Activated naive CD4-positive, alpha-beta T cell treated with anti-CD3 and anti-CD28 coated beads for 36 hours (primary cell): Measurements from ENCODE around the gene P2RY12. TPM values are rescaled to one million over a fixed set of nuclear protein-coding genes. Genes with fewer than 3 reads are reported as not detected.
A peak's percentile ranks its signal among the peaks of the same experiment; 100 is the strongest.

Experiments used
- CTCF ChIA-PET: fragments of 350-600 bp; sonication (Branson Sonifier 250); formaldehyde crosslinking; loops from one replicate; lab custom pipeline; 2021; ENCODE audit warnings: antibody characterized with exemption; lab: Charles Lee
- DNase-seq: peaks from one replicate; pipeline ENCODE4 v3.0.0-alpha.2; 2020
- H3K27ac Mint-ChIP-seq: one replicate; pipeline ENCODE4 v1.8.0; 2021; ENCODE audit warnings: mild to moderate bottlenecking, mixed read lengths
- H3K27me3 Mint-ChIP-seq: one replicate; pipeline ENCODE4 v1.8.0; 2021; ENCODE audit warnings: low read depth, mixed read lengths
- H3K36me3 Mint-ChIP-seq: one replicate; pipeline ENCODE4 v1.8.0; 2021; ENCODE audit warnings: low read depth, mixed read lengths
- H3K4me1 Mint-ChIP-seq: one replicate; pipeline ENCODE4 v1.8.0; 2021; ENCODE audit warnings: low read depth, mixed read lengths
- H3K4me3 Mint-ChIP-seq: one replicate; pipeline ENCODE4 v1.8.0; 2021; ENCODE audit warnings: mild to moderate bottlenecking, moderate library complexity, mixed read lengths
- H3K9me3 Mint-ChIP-seq: one replicate; pipeline ENCODE4 v1.8.0; 2021; ENCODE audit warnings: mixed read lengths
- intact Hi-C: fragments of 100-400 bp; cut with micrococcal nuclease; formaldehyde crosslinking; loops from one replicate; pipeline ENCODE4 v1.15.1; 2023
- total RNA-seq, 2 experiments: library from RNA; stranded (reverse); gene quantifications; one replicate each; pipeline ENCODE4 v1.2.3, GENCODE V29; 2021

P2RY12 gene
- total RNA-seq, 2 experiments from 2014 or later, result not detected

DNA sequence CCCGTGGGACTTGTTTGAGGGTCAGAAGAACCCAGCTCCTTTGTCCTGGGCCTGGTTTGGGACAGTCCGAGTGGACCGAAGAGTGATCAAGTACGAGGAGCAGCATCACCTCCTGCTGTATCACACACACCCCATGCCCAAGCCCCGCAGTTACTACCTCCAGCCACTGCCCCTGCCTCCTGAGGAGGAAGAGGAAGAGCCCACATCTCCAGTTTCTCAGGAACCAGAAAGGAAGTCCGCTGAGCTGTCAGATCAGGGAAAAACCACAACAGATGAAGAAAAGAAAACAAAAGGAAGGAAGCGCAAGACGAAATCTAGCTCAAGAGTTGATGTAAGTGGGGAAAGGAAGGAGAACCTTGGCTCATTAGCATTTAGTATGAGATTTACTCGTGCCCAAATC, 3.3 kb upstream of the P2RY12 start:
- Mint-ChIP-seq H3K27me3 (no peaks in the 10 kb centered on the region), H3K36me3 (no peaks in the 10 kb centered on the region), H3K4me3 (no peak overlapping the region), H3K27ac (no peak overlapping the region), H3K9me3 (no peaks in the 10 kb centered on the region), H3K4me1 (peaks cover 5% of the 10 kb centered on the region)
- no peak for DNase-seq
- CTCF ChIA-PET, result no interaction called here
- intact Hi-C loops, result no loop called here

DNA sequence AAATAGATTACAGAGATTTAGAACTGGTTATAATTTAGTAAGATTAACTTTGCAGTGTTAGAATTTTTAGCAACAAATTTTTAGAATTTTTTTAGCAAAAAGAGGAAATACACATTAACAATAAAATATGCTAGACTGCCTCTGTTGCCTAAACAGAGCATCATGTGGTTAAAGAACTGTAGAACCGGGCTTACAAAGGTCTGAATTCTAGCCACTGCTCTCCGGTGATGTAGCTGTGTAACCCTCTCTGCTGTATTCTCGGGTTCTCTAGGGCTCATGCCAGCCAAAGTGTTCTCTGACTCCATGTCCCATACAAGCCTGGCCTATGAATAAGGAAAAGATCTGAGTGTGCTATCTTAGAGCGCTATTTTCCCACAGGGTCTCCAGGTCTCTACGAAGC, 2.9 kb upstream of the P2RY12 start:
- no peak for DNase-seq
- peaks cover 5% of the 10 kb centered on the region for H3K4me1 Mint-ChIP-seq
- no peaks in the 10 kb centered on the region for H3K36me3 Mint-ChIP-seq
- no peaks in the 10 kb centered on the region for H3K27me3 Mint-ChIP-seq
- H3K27ac Mint-ChIP-seq, result no peak overlapping the region
- H3K4me3 Mint-ChIP-seq, result no peak overlapping the region
- CTCF ChIA-PET, result no interaction called here
- intact Hi-C loops, result no loop called here
- H3K9me3 Mint-ChIP-seq, result no peaks in the 10 kb centered on the region

DNA sequence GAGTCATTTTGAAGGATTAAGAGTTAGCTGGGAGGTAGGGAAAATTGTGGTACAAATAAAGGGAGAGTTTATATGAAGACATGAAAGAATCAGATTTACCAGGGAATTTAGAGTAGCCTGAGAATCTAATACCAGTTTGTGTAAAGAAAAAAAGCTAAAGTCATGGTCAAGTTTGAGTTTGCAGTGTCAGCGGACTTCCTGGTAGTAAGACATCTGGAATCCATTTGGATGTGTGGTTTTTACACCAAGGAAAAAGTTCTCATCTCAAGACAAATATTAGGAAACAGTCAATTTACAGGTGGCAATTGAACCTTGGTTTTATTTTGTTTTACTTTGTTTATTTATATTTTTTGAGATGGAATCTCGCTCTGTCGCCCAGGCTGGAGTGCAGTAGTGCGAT, 1.5 kb upstream of the P2RY12 start:
- H3K36me3 Mint-ChIP-seq, result no peaks in the 10 kb centered on the region

DNA sequence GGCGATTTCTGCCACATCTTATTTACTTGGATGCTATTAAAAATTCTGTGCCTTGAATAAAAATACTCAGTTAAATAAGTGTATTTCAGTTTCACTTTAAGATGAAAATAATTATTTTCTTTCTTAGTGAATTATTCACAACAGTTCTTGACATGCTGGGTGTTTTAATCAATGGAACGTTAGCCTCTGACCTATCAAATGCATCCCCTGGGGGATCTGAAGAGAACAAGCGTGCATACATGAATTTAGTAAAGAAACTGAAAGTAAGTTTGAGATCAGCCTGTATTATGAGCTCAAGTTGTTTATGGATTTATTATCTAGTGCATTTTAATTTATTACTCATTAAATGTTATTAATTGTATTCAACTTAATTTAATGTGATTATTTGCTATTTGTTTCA, 597 bp downstream of the P2RY12 start:
- intact Hi-C loops, result no loop called here
- Mint-ChIP-seq H3K27ac (no peak overlapping the region), H3K9me3 (no peaks in the 10 kb centered on the region), H3K36me3 (no peaks in the 10 kb centered on the region), H3K4me3 (no peak overlapping the region), H3K27me3 (no peaks in the 10 kb centered on the region), H3K4me1 (peaks cover 5% of the 10 kb centered on the region)
- no peak for DNase-seq
- CTCF ChIA-PET, result no interaction called here

More for the DNA sequence above, 1.5 kb upstream of the P2RY12 start:
- intact Hi-C loops, result no loop called here
- Mint-ChIP-seq H3K9me3 (no peaks in the 10 kb centered on the region), H3K4me1 (peaks cover 5% of the 10 kb centered on the region), H3K27me3 (no peaks in the 10 kb centered on the region), H3K4me3 (no peak overlapping the region), H3K27ac (no peak overlapping the region)
- DNase-seq, result no peak
- CTCF ChIA-PET, result interaction anchor here (1.5 kb wide), 1 partner anchor 81 kb away, joined by 7 read pairs; no protein-coding TSS in a partner anchor

DNA sequence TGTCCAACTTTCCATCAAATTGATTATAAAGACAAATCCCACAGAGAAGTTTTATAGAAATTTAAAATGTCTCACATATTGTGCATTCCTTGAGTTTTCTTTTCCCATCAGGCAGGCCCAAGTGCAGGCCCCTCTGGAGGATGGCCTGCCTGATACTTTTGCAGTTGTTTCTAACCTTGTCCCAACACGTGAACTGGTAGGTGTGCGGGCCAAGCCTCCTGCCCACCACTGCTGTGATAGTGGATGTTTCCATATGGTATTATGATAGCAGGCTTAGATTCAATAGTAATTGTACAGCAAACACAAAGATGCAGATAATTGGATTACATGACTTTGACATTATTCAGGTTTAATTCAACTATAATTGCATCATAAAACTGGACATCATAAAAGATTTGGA, 1.4 kb downstream of the P2RY12 start:
- Mint-ChIP-seq H3K27ac (no peak overlapping the region), H3K9me3 (no peaks in the 10 kb centered on the region), H3K4me1 (peaks cover 5% of the 10 kb centered on the region), H3K36me3 (no peaks in the 10 kb centered on the region), H3K4me3 (no peak overlapping the region), H3K27me3 (no peaks in the 10 kb centered on the region)
- DNase-seq, result no peak
- intact Hi-C loops, result no loop called here
- CTCF ChIA-PET, result no interaction called here

DNA sequence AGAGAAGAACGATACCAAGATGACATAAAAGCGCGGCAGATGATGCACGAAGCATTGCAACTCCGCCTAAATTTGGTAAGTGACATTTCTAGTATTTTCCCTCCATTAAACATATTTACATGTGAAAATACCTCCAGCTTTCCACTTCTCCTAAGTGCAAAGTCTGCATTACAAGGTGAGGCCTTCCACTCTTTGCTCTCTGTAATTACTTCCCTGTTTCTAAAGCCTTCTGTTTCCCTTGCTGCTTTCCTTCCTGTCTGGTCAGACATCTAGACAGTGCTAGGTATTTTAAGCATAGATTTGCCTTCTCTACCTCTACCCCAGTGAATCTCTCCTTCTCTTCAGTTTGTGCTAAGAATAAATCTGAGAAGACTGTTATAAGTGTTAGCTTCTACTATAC, 1.9 kb downstream of the P2RY12 start:
- H3K27me3 Mint-ChIP-seq, result no peaks in the 10 kb centered on the region
- no peaks in the 10 kb centered on the region for H3K36me3 Mint-ChIP-seq
- H3K27ac Mint-ChIP-seq, result no peak overlapping the region
- no peak for DNase-seq
- CTCF ChIA-PET, result no interaction called here
- H3K4me3 Mint-ChIP-seq, result no peak overlapping the region
- peaks cover 5% of the 10 kb centered on the region for H3K4me1 Mint-ChIP-seq
- H3K9me3 Mint-ChIP-seq, result no peaks in the 10 kb centered on the region
- intact Hi-C loops, result no loop called here

- Mint-ChIP-seq H3K9me3 (no peaks in the 10 kb centered on the region), H3K4me1 (no peaks in the 10 kb centered on the region), H3K27me3 (no peaks in the 10 kb centered on the region), H3K4me3 (no peak overlapping the region), H3K36me3 (no peaks in the 10 kb centered on the region), H3K27ac (no peak overlapping the region)
- DNase-seq, result peak; percentile 24
- intact Hi-C loops, result no loop called here
- CTCF ChIA-PET, result interaction anchor here (1.1 to 1.2 kb wide), 2 partner anchors 18 to 35 kb away, joined by 3 read pairs; no protein-coding TSS in a partner anchor
Measured at GRCh38 chr3:151379083-151379734, 5.3 kb downstream of the P2RY12 start.

DNA sequence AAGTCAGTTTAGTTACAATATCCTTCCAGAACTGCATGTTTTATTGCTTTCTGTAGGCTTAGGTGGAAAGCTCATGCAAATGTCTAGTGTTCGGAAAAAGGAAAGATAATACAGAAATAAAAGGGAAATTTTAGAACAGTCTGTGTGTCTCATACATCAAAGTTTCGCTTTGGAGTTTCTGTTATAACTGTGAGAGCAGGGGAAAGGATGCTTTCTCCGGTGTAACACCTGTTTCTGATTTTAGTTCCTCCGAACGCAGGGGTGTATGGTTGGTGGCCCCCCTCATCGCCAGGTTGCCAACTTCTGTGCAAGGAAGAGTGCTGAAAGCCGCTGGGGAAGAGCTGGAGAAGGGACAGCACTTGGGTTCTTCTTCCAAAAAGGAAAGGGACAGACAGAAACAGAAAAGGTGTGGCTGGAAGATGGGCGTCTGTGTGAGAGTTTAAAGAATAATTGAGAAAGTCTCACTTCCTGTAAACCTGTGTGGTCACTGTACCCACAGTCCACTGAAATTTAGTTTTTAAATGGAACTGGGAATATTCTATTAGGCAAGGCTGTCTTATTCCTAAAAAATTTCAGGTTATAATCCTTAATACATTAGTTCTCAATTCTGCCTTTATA, 6.7 kb downstream of the P2RY12 start:
- Mint-ChIP-seq H3K27ac (no peak overlapping the region), H3K4me3 (no peak overlapping the region), H3K4me1 (no peaks in the 10 kb centered on the region), H3K27me3 (no peaks in the 10 kb centered on the region), H3K36me3 (no peaks in the 10 kb centered on the region), H3K9me3 (no peaks in the 10 kb centered on the region)
- DNase-seq, result no peak
- CTCF ChIA-PET, result no interaction called here
- intact Hi-C loops, result no loop called here

DNA sequence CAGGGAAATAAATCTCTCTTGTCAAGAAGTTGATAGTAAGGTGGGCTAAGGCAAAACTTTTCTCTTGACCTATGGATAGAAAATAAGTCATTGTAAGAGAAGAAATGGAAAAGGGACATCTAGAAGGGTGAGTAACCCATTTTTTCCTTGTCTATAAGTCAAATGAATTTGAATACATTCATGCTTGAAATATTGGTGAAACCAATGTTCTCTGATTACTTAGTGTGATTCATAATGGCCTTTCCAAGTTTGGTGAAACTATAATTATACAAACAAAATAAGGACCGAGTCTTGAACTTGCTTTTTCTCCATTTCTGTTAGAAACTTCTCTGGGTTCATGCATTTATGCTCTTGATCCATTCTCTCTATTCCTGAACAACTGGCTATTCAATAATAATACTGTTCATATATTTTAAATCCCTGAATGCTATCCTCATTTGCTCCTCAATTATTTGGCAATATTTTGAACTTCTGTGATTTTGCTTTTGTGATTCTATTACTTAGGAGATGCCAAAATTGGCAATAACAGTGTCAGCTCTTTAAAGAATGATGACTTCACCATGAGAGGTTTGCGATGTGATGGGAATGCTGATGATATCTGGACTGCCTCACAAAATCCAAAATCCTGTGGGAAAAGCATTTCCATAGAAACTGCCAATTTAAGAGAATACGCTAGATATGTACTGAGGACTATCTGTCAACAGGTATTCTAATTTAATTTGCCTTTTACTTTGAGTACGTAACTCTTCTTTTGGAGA, 12.3 kb downstream of the P2RY12 start:
- H3K27ac Mint-ChIP-seq, result no peak overlapping the region
- CTCF ChIA-PET, result no interaction called here
- H3K4me1 Mint-ChIP-seq, result no peaks in the 10 kb centered on the region
- H3K36me3 Mint-ChIP-seq, result no peaks in the 10 kb centered on the region
- DNase-seq, result no peak
- no peaks in the 10 kb centered on the region for H3K27me3 Mint-ChIP-seq
- no peak overlapping the region for H3K4me3 Mint-ChIP-seq
- H3K9me3 Mint-ChIP-seq, result no peaks in the 10 kb centered on the region
- intact Hi-C loops, result no loop called here

DNA sequence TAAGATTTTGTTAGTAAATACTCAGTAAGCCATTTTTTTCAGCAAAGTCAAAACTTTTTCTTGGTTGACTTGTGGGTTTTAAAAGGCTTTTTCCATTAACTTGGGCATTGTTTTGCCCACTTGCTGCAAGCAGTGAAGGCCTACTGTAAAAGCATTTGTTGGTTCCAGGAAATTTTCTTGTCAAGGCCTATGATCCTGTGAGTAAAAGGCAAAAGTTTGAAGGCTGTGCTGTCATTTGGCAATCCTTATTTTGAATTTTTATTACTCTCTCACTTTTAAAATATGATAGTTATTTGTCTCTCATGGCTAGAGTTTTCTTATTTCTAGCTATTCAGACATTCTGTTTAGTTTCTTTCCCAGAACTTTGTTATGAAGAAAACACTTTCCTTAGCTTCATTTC, 13.0 kb downstream of the P2RY12 start:
- DNase-seq, result no peak
- Mint-ChIP-seq H3K27ac (no peak overlapping the region), H3K27me3 (no peaks in the 10 kb centered on the region), H3K4me1 (no peaks in the 10 kb centered on the region), H3K4me3 (no peak overlapping the region), H3K9me3 (no peaks in the 10 kb centered on the region), H3K36me3 (no peaks in the 10 kb centered on the region)
- CTCF ChIA-PET, result no interaction called here
- intact Hi-C loops, result no loop called here

DNA sequence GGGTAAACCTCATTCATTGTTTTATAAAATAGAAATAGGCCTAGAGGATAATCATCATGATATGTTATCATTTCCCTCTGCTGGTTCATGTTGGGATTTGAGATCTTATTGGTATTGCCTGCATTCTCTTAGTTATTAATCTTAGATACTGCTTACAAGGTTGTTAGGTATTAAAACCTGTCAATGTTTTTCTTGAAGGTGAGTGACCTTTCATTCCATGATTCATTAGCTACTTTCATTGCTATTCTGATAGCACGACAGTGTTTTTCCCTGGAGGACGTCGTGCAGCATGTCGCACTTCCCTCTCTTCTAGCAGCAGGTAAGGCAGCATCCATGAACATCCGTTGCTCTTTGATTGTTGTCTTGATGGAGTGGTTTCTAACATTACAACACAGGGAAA, 17.1 kb downstream of the P2RY12 start:
- CTCF ChIA-PET, result interaction anchor here (0.7 kb wide), 1 partner anchor 91 kb away, joined by 3 read pairs; no protein-coding TSS in a partner anchor
- Mint-ChIP-seq H3K27me3 (no peaks in the 10 kb centered on the region), H3K4me1 (no peaks in the 10 kb centered on the region), H3K4me3 (no peak overlapping the region), H3K36me3 (no peaks in the 10 kb centered on the region), H3K27ac (no peak overlapping the region), H3K9me3 (no peaks in the 10 kb centered on the region)
- DNase-seq, result no peak
- intact Hi-C loops, result no loop called here

DNA sequence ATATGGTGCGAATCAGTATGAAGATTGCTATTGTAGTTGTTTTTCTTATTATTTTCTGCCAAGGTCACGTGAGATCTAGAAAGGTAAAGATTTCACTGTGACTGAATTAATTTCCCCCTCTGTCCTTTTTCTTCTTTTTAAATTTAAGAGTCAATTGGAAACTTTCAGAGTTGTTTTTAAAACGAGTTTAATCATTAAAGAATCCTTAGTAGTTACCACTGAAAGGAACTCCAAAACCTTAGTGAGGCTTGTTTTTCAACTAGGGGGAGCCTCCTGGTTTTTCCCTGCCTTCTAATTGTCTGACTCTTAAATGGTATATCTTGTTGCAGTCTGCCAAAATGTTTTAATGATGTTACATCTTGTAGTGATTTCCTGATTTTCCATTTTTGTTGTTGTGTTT, 17.6 kb downstream of the P2RY12 start:
- Mint-ChIP-seq H3K27ac (no peak overlapping the region), H3K36me3 (no peaks in the 10 kb centered on the region), H3K4me3 (no peak overlapping the region), H3K9me3 (no peaks in the 10 kb centered on the region), H3K27me3 (no peaks in the 10 kb centered on the region), H3K4me1 (no peaks in the 10 kb centered on the region)
- no peak for DNase-seq
- intact Hi-C loops, result no loop called here
- CTCF ChIA-PET, result interaction anchor here (0.7 kb wide), 1 partner anchor 91 kb away, joined by 3 read pairs; no protein-coding TSS in a partner anchor
